Uterus (tissue), 2 donors: Measurements from ENCODE around the gene MEX3D.

Source experiments
- POLR2A ChIP-seq, 2 donors: fragments of 450-650 bp; IDR thresholded peaks; one replicate each; pipeline ENCODE4 v1.6.1; 2016; ENCODE audit warnings: antibody characterized with exemption in 2 of 2, mild to moderate bottlenecking in 1 of 2, moderate library complexity in 1 of 2
- TF ChIP-seq, protein P1 (sequence below), 4 experiments: fragments of 200-600 bp in 2 of 4; fragments of 450-650 bp in 2 of 4; sonication (generic) in 2 of 4; IDR thresholded peaks; one replicate each; pipeline ENCODE4 v1.5.1; 2016 to 2019; ENCODE audit warnings: antibody characterized with exemption in 4 of 4, mild to moderate bottlenecking in 2 of 4, moderate library complexity in 1 of 4

- no peak for TF ChIP-seq POLR2A (IDR thresholded peaks at IDR 0.05)
- TF ChIP-seq, protein P1, sequence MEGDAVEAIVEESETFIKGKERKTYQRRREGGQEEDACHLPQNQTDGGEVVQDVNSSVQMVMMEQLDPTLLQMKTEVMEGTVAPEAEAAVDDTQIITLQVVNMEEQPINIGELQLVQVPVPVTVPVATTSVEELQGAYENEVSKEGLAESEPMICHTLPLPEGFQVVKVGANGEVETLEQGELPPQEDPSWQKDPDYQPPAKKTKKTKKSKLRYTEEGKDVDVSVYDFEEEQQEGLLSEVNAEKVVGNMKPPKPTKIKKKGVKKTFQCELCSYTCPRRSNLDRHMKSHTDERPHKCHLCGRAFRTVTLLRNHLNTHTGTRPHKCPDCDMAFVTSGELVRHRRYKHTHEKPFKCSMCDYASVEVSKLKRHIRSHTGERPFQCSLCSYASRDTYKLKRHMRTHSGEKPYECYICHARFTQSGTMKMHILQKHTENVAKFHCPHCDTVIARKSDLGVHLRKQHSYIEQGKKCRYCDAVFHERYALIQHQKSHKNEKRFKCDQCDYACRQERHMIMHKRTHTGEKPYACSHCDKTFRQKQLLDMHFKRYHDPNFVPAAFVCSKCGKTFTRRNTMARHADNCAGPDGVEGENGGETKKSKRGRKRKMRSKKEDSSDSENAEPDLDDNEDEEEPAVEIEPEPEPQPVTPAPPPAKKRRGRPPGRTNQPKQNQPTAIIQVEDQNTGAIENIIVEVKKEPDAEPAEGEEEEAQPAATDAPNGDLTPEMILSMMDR (IDR thresholded peaks at IDR 0.05) = no peak
These were observed 43.2 kb upstream of the MEX3D start for GRCh38 chr19:1611353-1611752.
